ENCODE measurements around the gene GPR149.
"Not testable (repeated sequence)": the region's sequence is repeated elsewhere in the genome, so short reads cannot be mapped to it uniquely, and the experiment has no call there.

Gene GPR149

GRCh38 chr3:154430014-154430413, at the start of gene GPR149:
TSS of gene GPR149 (minus strand) at chr3:154430190. CDS start at chr3:154429615, 575 bp downstream.
- no peak for DNase-seq

- no peak for DNase-seq
Measured at GRCh38 chr3:154473769-154474168, 43.8 kb upstream of the GPR149 start.

GRCh38 chr3:154469585-154469984, 39.6 kb upstream of the GPR149 start:
- no peak for DNase-seq

GRCh38 chr3:154464440-154465190, 34.6 kb upstream of the GPR149 start:
- no peak for DNase-seq

- DNase-seq = no peak
Measured at GRCh38 chr3:154458560-154458959, 28.6 kb upstream of the GPR149 start.

- DNase-seq = not testable (repeated sequence)
Measured at GRCh38 chr3:154439081-154439480, 9.1 kb upstream of the GPR149 start.

- DNase-seq = no peak
Measured at GRCh38 chr3:154431043-154431442, 1.1 kb upstream of the GPR149 start.

- DNase-seq = no peak
Measured at GRCh38 chr3:154428286-154429206, 1.4 kb downstream of the GPR149 start.

GRCh38 chr3:154427685-154428285, 2.2 kb downstream of the GPR149 start:
- no peak for DNase-seq

GRCh38 chr3:154422694-154423093, 7.3 kb downstream of the GPR149 start:
- DNase-seq = no peak

GRCh38 chr3:154421083-154421482, 8.9 kb downstream of the GPR149 start:
- no peak for DNase-seq

- no peak for DNase-seq
Measured at GRCh38 chr3:154398084-154398967, 31.7 kb downstream of the GPR149 start.

- no peak for DNase-seq
Measured at GRCh38 chr3:154389861-154390260, 40.1 kb downstream of the GPR149 start.

GRCh38 chr3:154384479-154384878, 45.5 kb downstream of the GPR149 start:
- DNase-seq = no peak

GRCh38 chr3:154378311-154378710, 51.7 kb downstream of the GPR149 start:
- DNase-seq = no peak

GRCh38 chr3:154367221-154367620, 62.8 kb downstream of the GPR149 start:
- no peak for DNase-seq

- DNase-seq = no peak
Measured at GRCh38 chr3:154364849-154365248, 65.1 kb downstream of the GPR149 start.

GRCh38 chr3:154361099-154361498, 68.9 kb downstream of the GPR149 start:
- no peak for DNase-seq

- DNase-seq = no peak
Measured at GRCh38 chr3:154356009-154356408, 74.0 kb downstream of the GPR149 start.

GRCh38 chr3:154349223-154349622, 80.8 kb downstream of the GPR149 start:
- DNase-seq = no peak

GRCh38 chr3:154345422-154346122, 84.4 kb downstream of the GPR149 start:
- DNase-seq = no peak

GRCh38 chr3:154338570-154338969, 91.4 kb downstream of the GPR149 start:
- DNase-seq = no peak

All from GF-D8 (cell line).